ENCODE measurements around the gene PARP2. TPM values are rescaled to one million over a fixed set of nuclear protein-coding genes. Genes with fewer than 3 reads are reported as not detected.

The PARP2 gene
- total RNA-seq, 1 donor from 2014 or later = 15.6 TPM

- TF ChIP-seq, protein P1, sequence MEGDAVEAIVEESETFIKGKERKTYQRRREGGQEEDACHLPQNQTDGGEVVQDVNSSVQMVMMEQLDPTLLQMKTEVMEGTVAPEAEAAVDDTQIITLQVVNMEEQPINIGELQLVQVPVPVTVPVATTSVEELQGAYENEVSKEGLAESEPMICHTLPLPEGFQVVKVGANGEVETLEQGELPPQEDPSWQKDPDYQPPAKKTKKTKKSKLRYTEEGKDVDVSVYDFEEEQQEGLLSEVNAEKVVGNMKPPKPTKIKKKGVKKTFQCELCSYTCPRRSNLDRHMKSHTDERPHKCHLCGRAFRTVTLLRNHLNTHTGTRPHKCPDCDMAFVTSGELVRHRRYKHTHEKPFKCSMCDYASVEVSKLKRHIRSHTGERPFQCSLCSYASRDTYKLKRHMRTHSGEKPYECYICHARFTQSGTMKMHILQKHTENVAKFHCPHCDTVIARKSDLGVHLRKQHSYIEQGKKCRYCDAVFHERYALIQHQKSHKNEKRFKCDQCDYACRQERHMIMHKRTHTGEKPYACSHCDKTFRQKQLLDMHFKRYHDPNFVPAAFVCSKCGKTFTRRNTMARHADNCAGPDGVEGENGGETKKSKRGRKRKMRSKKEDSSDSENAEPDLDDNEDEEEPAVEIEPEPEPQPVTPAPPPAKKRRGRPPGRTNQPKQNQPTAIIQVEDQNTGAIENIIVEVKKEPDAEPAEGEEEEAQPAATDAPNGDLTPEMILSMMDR (IDR thresholded peaks at IDR 0.05) = no peak
These were observed 29.4 kb downstream of the PARP2 start for GRCh38 chr14:20372796-20373195.

GRCh38 chr14:20375471-20375870 lies 32.0 kb downstream of the PARP2 start:
- DNase-seq (no peak), ATAC-seq (no peak)
- TF ChIP-seq, protein P1 (IDR thresholded peaks at IDR 0.05) = no peak
- Histone ChIP-seq H3K36me3 (peaks cover 97% of the 10 kb centered on the region), H3K27ac (no peak overlapping the region), H3K4me1 (no peaks in the 10 kb centered on the region), H3K9me3 (no peaks in the 10 kb centered on the region), H3K4me3 (no peak overlapping the region), H3K27me3 (no peaks in the 10 kb centered on the region)
- intact Hi-C loops (cut with DNase I) = no loop called here

More at GRCh38 chr14:20372796-20373195, 29.4 kb downstream of the PARP2 start:
- H3K4me1 ChIP-seq = no peaks in the 10 kb centered on the region
- DNase-seq (no peak), ATAC-seq (no peak)
- intact Hi-C loops (cut with DNase I) = no loop called here
- H3K27me3 ChIP-seq = no peaks in the 10 kb centered on the region
- H3K9me3 ChIP-seq = no peaks in the 10 kb centered on the region
- H3K4me3 ChIP-seq = no peak overlapping the region
- H3K36me3 ChIP-seq = peaks cover 97% of the 10 kb centered on the region
- H3K27ac ChIP-seq = no peak overlapping the region

- TF ChIP-seq, protein P1 (IDR thresholded peaks at IDR 0.05) = no peak
- Histone ChIP-seq H3K4me1 (no peaks in the 10 kb centered on the region), H3K36me3 (peaks cover 97% of the 10 kb centered on the region), H3K4me3 (no peak overlapping the region), H3K9me3 (no peaks in the 10 kb centered on the region), H3K27ac (no peak overlapping the region), H3K27me3 (no peaks in the 10 kb centered on the region)
- intact Hi-C loops (cut with DNase I) = no loop called here
- DNase-seq (no peak), ATAC-seq (no peak)
These were observed 32.7 kb downstream of the PARP2 start for GRCh38 chr14:20376071-20376588.

GRCh38 chr14:20377171-20377570 lies 33.7 kb downstream of the PARP2 start:
- intact Hi-C loops (cut with DNase I) = no loop called here
- Histone ChIP-seq H3K27me3 (no peaks in the 10 kb centered on the region), H3K4me3 (no peak overlapping the region), H3K36me3 (peaks cover 98% of the 10 kb centered on the region), H3K27ac (no peak overlapping the region), H3K4me1 (no peaks in the 10 kb centered on the region), H3K9me3 (no peaks in the 10 kb centered on the region)
- ATAC-seq = peak; percentile 48
- DNase-seq = no peak
- TF ChIP-seq, protein P1 (IDR thresholded peaks at IDR 0.05) = no peak

DNA sequence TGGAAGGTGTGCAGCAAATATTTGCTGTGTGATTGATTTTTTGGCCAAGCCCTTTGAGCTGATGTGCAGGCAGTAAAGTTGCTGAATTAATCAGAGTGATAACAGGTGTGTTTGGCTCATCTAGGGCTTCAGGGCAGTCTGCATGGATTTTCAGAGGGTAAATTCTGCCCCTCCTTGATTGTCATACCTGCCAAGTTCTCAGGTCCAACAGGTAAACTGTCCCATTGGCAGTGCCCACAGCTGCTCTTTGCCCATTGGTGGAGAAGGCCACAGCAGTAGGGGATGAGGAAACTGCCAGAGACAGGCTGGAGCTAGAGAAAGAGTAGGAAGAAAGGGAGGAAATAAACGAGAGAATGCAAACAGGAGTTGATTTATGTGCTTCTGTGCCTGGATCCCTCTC lies 36.3 kb downstream of the PARP2 start:
- no peak for ATAC-seq

More for the DNA sequence above, 36.3 kb downstream of the PARP2 start:
- TF ChIP-seq, protein P1 (IDR thresholded peaks at IDR 0.05) = no peak
- H3K27me3 ChIP-seq = no peaks in the 10 kb centered on the region
- H3K27ac ChIP-seq = no peak overlapping the region
- no peaks in the 10 kb centered on the region for H3K4me1 ChIP-seq
- intact Hi-C loops (cut with DNase I) = no loop called here
- no peaks in the 10 kb centered on the region for H3K9me3 ChIP-seq
- peaks cover 100% of the 10 kb centered on the region for H3K36me3 ChIP-seq
- DNase-seq = no peak
- H3K4me3 ChIP-seq = no peak overlapping the region

Measured in upper lobe of right lung (tissue), 1 donor.